Measurements from ENCODE around the gene OPHN1. TPM values are rescaled to one million over a fixed set of nuclear protein-coding genes. Genes with fewer than 3 reads are reported as not detected.

The OPHN1 gene
- total RNA-seq, 1 donor from 2014 or later, result 3.7 TPM

- Histone ChIP-seq H3K9me3 (ENCODE audit: insufficient read depth, low read depth, low read length) (no peaks in the 10 kb centered on the region), H3K9ac (ENCODE audit: low read length) (no peak overlapping the region), H3K36me3 (ENCODE audit: insufficient read depth, low read length) (no peaks in the 10 kb centered on the region), H2AFZ (ENCODE audit: low read depth, low read length) (no peak overlapping the region), H3K4me3 (ENCODE audit: insufficient read depth, low read depth, low read length) (no peak overlapping the region), H4K20me1 (ENCODE audit: insufficient read depth, low read length) (no peaks in the 10 kb centered on the region), H3K27ac (ENCODE audit: low read depth, low read length) (no peak overlapping the region), H3K4me2 (ENCODE audit: low read length) (no peak overlapping the region), H3K79me2 (ENCODE audit: insufficient read depth, low read length) (no peaks in the 10 kb centered on the region), H3K27me3 (ENCODE audit: insufficient read depth, low read length) (no peaks in the 10 kb centered on the region), H3K4me1 (ENCODE audit: insufficient read depth, low read length) (no peaks in the 10 kb centered on the region)
- TF ChIP-seq, protein P1, sequence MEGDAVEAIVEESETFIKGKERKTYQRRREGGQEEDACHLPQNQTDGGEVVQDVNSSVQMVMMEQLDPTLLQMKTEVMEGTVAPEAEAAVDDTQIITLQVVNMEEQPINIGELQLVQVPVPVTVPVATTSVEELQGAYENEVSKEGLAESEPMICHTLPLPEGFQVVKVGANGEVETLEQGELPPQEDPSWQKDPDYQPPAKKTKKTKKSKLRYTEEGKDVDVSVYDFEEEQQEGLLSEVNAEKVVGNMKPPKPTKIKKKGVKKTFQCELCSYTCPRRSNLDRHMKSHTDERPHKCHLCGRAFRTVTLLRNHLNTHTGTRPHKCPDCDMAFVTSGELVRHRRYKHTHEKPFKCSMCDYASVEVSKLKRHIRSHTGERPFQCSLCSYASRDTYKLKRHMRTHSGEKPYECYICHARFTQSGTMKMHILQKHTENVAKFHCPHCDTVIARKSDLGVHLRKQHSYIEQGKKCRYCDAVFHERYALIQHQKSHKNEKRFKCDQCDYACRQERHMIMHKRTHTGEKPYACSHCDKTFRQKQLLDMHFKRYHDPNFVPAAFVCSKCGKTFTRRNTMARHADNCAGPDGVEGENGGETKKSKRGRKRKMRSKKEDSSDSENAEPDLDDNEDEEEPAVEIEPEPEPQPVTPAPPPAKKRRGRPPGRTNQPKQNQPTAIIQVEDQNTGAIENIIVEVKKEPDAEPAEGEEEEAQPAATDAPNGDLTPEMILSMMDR (IDR thresholded peaks at IDR 0.05; ENCODE audit: insufficient read depth, low read depth, low read length), result no peak
- TF ChIP-seq EZH2 (IDR thresholded peaks at IDR 0.05; ENCODE audit: insufficient read depth, low read length), result no peak
- Mint-ChIP-seq H3K27me3 (ENCODE audit: low read depth, unreplicated experiment) (no peaks in the 10 kb centered on the region), H3K4me1 (ENCODE audit: low read depth, unreplicated experiment) (no peaks in the 10 kb centered on the region), H3K4me3 (ENCODE audit: unreplicated experiment) (no peak overlapping the region), H3K36me3 (ENCODE audit: low read depth, unreplicated experiment) (no peaks in the 10 kb centered on the region), H3K9me3 (ENCODE audit: unreplicated experiment) (no peaks in the 10 kb centered on the region), H3K27ac (ENCODE audit: unreplicated experiment) (no peak overlapping the region)
- no peak for DNase-seq (ENCODE audit: low read depth)
- FAIRE-seq, result no peak
These were observed 146.3 kb downstream of the OPHN1 start for GRCh38 chrX:68286980-68287379.

DNA sequence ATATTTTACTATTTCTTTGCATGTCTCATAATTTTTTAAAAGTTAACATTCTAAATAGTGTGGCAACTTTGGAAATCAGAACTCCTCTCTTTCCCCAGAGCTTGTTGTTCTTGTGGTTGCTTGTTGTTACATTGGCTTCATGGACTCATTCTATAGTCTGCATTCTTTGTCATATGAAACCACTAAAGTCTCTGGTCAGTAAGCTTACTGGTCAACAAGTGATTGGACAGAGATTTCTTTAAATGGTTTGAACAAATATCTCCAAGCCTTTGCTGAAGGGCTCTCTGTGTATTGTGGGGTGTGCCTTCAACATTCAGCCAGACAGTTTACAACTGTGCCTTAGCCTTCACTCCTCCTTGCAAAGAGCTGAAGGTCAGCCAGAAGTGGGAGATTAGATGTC is 147.2 kb downstream of the OPHN1 start:
- Mint-ChIP-seq H3K27me3 (ENCODE audit: low read depth, unreplicated experiment) (no peaks in the 10 kb centered on the region), H3K4me3 (ENCODE audit: unreplicated experiment) (no peak overlapping the region), H3K9me3 (ENCODE audit: unreplicated experiment) (no peaks in the 10 kb centered on the region), H3K27ac (ENCODE audit: unreplicated experiment) (no peak overlapping the region), H3K4me1 (ENCODE audit: low read depth, unreplicated experiment) (no peaks in the 10 kb centered on the region), H3K36me3 (ENCODE audit: low read depth, unreplicated experiment) (no peaks in the 10 kb centered on the region)
- no peak for DNase-seq (ENCODE audit: low read depth)
- no peak for TF ChIP-seq EZH2 (IDR thresholded peaks at IDR 0.05; ENCODE audit: insufficient read depth, low read length)
- TF ChIP-seq, protein P1 (IDR thresholded peaks at IDR 0.05; ENCODE audit: insufficient read depth, low read depth, low read length), result no peak
- FAIRE-seq, result peak; percentile 37
- Histone ChIP-seq H3K27ac (ENCODE audit: low read depth, low read length) (no peak overlapping the region), H3K4me3 (ENCODE audit: insufficient read depth, low read depth, low read length) (no peak overlapping the region), H4K20me1 (ENCODE audit: insufficient read depth, low read length) (no peaks in the 10 kb centered on the region), H3K4me1 (ENCODE audit: insufficient read depth, low read length) (no peaks in the 10 kb centered on the region), H3K79me2 (ENCODE audit: insufficient read depth, low read length) (no peaks in the 10 kb centered on the region), H3K4me2 (ENCODE audit: low read length) (no peak overlapping the region), H3K9me3 (ENCODE audit: insufficient read depth, low read depth, low read length) (no peaks in the 10 kb centered on the region), H3K27me3 (ENCODE audit: insufficient read depth, low read length) (no peaks in the 10 kb centered on the region), H2AFZ (ENCODE audit: low read depth, low read length) (no peak overlapping the region), H3K9ac (ENCODE audit: low read length) (no peak overlapping the region), H3K36me3 (ENCODE audit: insufficient read depth, low read length) (no peaks in the 10 kb centered on the region)

DNA sequence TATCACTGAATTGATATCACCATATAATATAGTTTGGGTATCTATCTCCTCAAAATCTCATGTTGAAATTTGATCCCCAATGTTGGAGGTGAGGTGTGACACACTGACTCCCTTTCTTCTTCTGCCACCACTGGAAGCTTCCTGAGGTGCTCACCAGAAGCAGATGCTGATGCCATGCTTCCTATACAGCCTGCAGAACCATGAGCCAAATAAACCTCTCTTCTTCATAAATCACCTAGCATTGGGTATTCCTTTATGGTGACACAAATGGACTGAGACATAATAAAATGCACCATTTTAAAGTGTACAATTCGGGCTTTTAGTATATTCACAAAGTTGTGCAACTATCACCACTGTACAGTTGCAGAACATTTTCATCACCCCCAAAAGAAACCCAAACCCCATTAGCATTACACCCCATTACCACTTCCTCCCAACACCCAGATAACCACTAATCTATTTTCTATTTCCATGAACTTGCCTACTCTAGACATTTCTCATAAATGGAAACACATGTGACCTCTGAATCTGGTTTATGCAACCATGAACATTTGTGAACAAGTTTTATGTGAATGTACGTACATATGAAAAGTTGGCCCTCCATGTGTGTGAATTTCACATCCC is 148.9 kb downstream of the OPHN1 start:
- no peaks in the 10 kb centered on the region for H3K9me3 Mint-ChIP-seq (ENCODE audit: unreplicated experiment)
- Histone ChIP-seq H3K4me2 (ENCODE audit: low read length) (no peak overlapping the region), H3K9me3 (ENCODE audit: insufficient read depth, low read depth, low read length) (no peaks in the 10 kb centered on the region), H3K9ac (ENCODE audit: low read length) (no peak overlapping the region), H3K36me3 (ENCODE audit: insufficient read depth, low read length) (no peaks in the 10 kb centered on the region), H3K79me2 (ENCODE audit: insufficient read depth, low read length) (no peaks in the 10 kb centered on the region), H2AFZ (ENCODE audit: low read depth, low read length) (no peak overlapping the region), H3K27me3 (ENCODE audit: insufficient read depth, low read length) (no peaks in the 10 kb centered on the region), H3K4me1 (ENCODE audit: insufficient read depth, low read length) (no peaks in the 10 kb centered on the region), H3K4me3 (ENCODE audit: insufficient read depth, low read depth, low read length) (no peak overlapping the region), H3K27ac (ENCODE audit: low read depth, low read length) (no peak overlapping the region), H4K20me1 (ENCODE audit: insufficient read depth, low read length) (no peaks in the 10 kb centered on the region)
- FAIRE-seq, result peak; percentile 78
- no peaks in the 10 kb centered on the region for H3K4me1 Mint-ChIP-seq (ENCODE audit: low read depth, unreplicated experiment)
- H3K27ac Mint-ChIP-seq (ENCODE audit: unreplicated experiment), result no peak overlapping the region
- no peaks in the 10 kb centered on the region for H3K27me3 Mint-ChIP-seq (ENCODE audit: low read depth, unreplicated experiment)
- no peak for DNase-seq (ENCODE audit: low read depth)
- TF ChIP-seq, protein P1 (IDR thresholded peaks at IDR 0.05; ENCODE audit: insufficient read depth, low read depth, low read length), result no peak
- TF ChIP-seq EZH2 (IDR thresholded peaks at IDR 0.05; ENCODE audit: insufficient read depth, low read length), result no peak
- no peaks in the 10 kb centered on the region for H3K36me3 Mint-ChIP-seq (ENCODE audit: low read depth, unreplicated experiment)
- no peak overlapping the region for H3K4me3 Mint-ChIP-seq (ENCODE audit: unreplicated experiment)
